Vagina (tissue), 2 donors: ENCODE data around the gene PCBP3. TPM values are rescaled to one million over a fixed set of nuclear protein-coding genes. Genes with fewer than 3 reads are reported as not detected.

Experiments used
- DNase-seq, 2 donors: peaks; one replicate each; pipeline ENCODE4 v3.0.0-alpha.2; 2017; ENCODE audit errors: extremely low spot score in 2 of 2
- H3K27ac ChIP-seq: fragments of 200-600 bp; sonication (generic); one replicate; pipeline ENCODE4 v1.5.1; 2019
- H3K27me3 ChIP-seq: fragments of 200-600 bp; sonication (generic); one replicate; pipeline ENCODE4 v1.5.1; 2019
- H3K36me3 ChIP-seq, 2 donors: fragments of 200-600 bp; sonication (generic); one replicate each; pipeline ENCODE4 v1.5.1; 2017 to 2019
- H3K4me1 ChIP-seq: fragments of 200-600 bp; sonication (generic); one replicate; pipeline ENCODE4 v1.5.1; 2019
- H3K4me3 ChIP-seq, 2 donors: fragments of 200-600 bp; sonication (generic); 1 replicate in 1 of 2; 2 replicates in 1 of 2; pipeline ENCODE4 v1.5.1; 2016 to 2019
- H3K9me3 ChIP-seq: fragments of 200-600 bp; sonication (generic); one replicate; pipeline ENCODE4 v1.5.1; 2019
- POLR2A ChIP-seq, 2 donors: fragments of 450-650 bp; IDR thresholded peaks; one replicate each; pipeline ENCODE4 v1.6.1; 2017; ENCODE audit warnings: antibody characterized with exemption in 2 of 2, mild to moderate bottlenecking in 2 of 2, moderate library complexity in 2 of 2
- POLR2AphosphoS5 ChIP-seq, 2 donors: sonication (generic); formaldehyde crosslinking; IDR thresholded peaks; one replicate each; pipeline ENCODE4 v1.9.0; 2017; ENCODE audit warnings: antibody characterized with exemption in 2 of 2, mild to moderate bottlenecking in 2 of 2, low read depth in 1 of 2; ENCODE audit not compliant: insufficient read depth in 1 of 2
- intact Hi-C: fragments of 100-400 bp; cut with DNase I; formaldehyde crosslinking; loops from one replicate; pipeline ENCODE4 v1.15.1; 2023
- total RNA-seq: library from RNA; depleted of rRNA; stranded (reverse); fragments of >200 nt; gene quantifications from one replicate; pipeline ENCODE4 v1.2.3, GENCODE V29; 2016
- TF ChIP-seq, protein P1 (sequence below), 3 experiments: fragments of 450-650 bp in 2 of 3; fragments of 200-600 bp in 1 of 3; sonication (generic) in 1 of 3; IDR thresholded peaks; one replicate each; pipeline ENCODE4 v1.5.1; 2017 to 2019; ENCODE audit warnings: antibody characterized with exemption in 3 of 3, mild to moderate bottlenecking in 2 of 3, moderate library complexity in 2 of 3

PCBP3 gene
- total RNA-seq, 1 donor from 2014 or later = 4.9 TPM

DNA sequence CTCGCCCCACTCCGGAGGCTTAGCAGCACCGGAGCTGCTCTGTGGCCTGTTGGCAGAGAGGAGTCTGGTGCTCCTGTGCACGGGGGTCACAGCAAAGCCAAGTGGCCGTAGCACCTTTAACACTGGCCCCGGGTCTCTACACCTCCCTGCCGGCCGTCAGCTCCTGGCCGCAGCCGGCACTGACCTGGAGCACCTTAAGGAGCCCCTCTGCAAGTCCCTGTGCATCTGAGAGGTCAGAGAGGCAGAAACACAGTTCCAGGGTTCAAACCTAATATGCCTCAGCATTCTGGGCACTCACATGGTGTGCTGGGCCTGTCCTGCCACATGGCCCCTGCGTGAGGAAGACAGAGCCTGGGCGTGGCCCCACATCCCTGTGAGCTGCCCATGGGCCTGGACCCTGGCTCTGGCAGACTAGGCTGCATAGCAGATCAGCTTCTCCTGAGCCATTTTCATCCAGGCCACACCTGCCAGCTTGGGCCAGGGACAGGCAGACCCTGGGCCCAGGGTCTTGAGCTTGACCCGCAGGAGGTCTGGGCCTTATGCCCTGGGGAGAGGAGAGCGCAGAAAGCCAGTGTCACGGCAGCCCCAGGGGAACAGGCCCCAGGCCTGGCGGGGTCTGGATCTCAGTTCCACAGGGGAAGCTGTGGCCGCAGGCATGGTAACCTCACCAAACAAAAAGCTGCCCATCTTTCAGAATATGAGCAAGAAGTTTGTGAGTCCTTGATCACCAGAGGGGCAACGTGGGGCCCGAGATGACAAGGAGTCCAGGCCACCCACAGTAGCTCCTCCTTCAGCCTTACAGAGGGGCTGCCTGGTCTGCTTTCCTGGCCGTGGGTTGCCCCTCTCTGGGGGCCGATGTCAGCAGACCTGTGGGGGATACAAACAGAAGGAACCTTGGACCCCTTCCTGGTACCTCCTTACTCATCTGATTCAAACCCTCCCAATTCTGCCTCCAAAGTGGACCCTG, 192.1 kb downstream of the PCBP3 start:
- Histone ChIP-seq H3K36me3 (no peaks in the 10 kb centered on the region), H3K9me3 (peaks cover 2% of the 10 kb centered on the region), H3K4me3 (no peak overlapping the region), H3K27ac (no peak overlapping the region), H3K27me3 (no peaks in the 10 kb centered on the region), H3K4me1 (no peaks in the 10 kb centered on the region)
- TF ChIP-seq POLR2A (IDR thresholded peaks at IDR 0.05) (no peak), POLR2AphosphoS5 (IDR thresholded peaks at IDR 0.05; ENCODE audit: insufficient read depth in 1 of 2, low read depth in 1 of 2) (no peak)
- TF ChIP-seq, protein P1, sequence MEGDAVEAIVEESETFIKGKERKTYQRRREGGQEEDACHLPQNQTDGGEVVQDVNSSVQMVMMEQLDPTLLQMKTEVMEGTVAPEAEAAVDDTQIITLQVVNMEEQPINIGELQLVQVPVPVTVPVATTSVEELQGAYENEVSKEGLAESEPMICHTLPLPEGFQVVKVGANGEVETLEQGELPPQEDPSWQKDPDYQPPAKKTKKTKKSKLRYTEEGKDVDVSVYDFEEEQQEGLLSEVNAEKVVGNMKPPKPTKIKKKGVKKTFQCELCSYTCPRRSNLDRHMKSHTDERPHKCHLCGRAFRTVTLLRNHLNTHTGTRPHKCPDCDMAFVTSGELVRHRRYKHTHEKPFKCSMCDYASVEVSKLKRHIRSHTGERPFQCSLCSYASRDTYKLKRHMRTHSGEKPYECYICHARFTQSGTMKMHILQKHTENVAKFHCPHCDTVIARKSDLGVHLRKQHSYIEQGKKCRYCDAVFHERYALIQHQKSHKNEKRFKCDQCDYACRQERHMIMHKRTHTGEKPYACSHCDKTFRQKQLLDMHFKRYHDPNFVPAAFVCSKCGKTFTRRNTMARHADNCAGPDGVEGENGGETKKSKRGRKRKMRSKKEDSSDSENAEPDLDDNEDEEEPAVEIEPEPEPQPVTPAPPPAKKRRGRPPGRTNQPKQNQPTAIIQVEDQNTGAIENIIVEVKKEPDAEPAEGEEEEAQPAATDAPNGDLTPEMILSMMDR (IDR thresholded peaks at IDR 0.05) = no peak
- intact Hi-C loops = no loop called here
- peak in 1 of 2 donors; percentile 75 for DNase-seq

- peaks cover 7% of the 10 kb centered on the region for H3K9me3 ChIP-seq
- no peak overlapping the region for H3K4me3 ChIP-seq
- DNase-seq = no peak
- H3K36me3 ChIP-seq = no peaks in the 10 kb centered on the region
- intact Hi-C loops = no loop called here
- H3K27ac ChIP-seq = no peak overlapping the region
- TF ChIP-seq POLR2AphosphoS5 (IDR thresholded peaks at IDR 0.05; ENCODE audit: insufficient read depth in 1 of 2, low read depth in 1 of 2) (no peak), POLR2A (IDR thresholded peaks at IDR 0.05) (no peak)
- TF ChIP-seq, protein P1 (IDR thresholded peaks at IDR 0.05) = no peak
- no peaks in the 10 kb centered on the region for H3K27me3 ChIP-seq
- no peaks in the 10 kb centered on the region for H3K4me1 ChIP-seq
These were observed 192.7 kb downstream of the PCBP3 start for GRCh38 chr21:45836268-45836655.

- Histone ChIP-seq H3K27ac (no peak overlapping the region), H3K9me3 (peaks cover 7% of the 10 kb centered on the region), H3K4me1 (no peaks in the 10 kb centered on the region), H3K4me3 (no peak overlapping the region), H3K36me3 (no peaks in the 10 kb centered on the region), H3K27me3 (no peaks in the 10 kb centered on the region)
- no peak for DNase-seq
- TF ChIP-seq POLR2AphosphoS5 (IDR thresholded peaks at IDR 0.05; ENCODE audit: insufficient read depth in 1 of 2, low read depth in 1 of 2) = no peak
- no peak for TF ChIP-seq POLR2A (IDR thresholded peaks at IDR 0.05)
- TF ChIP-seq, protein P1 (IDR thresholded peaks at IDR 0.05) = no peak
- intact Hi-C loops = no loop called here
These were observed 193.5 kb downstream of the PCBP3 start for GRCh38 chr21:45836694-45837670.

GRCh38 chr21:45837936-45838335, 194.4 kb downstream of the PCBP3 start:
- Histone ChIP-seq H3K4me1 (no peaks in the 10 kb centered on the region), H3K27me3 (no peaks in the 10 kb centered on the region), H3K36me3 (no peaks in the 10 kb centered on the region), H3K27ac (no peak overlapping the region), H3K4me3 (no peak overlapping the region), H3K9me3 (peaks cover 7% of the 10 kb centered on the region)
- DNase-seq = no peak
- TF ChIP-seq POLR2AphosphoS5 (IDR thresholded peaks at IDR 0.05; ENCODE audit: insufficient read depth in 1 of 2, low read depth in 1 of 2) = no peak
- TF ChIP-seq, protein P1 (IDR thresholded peaks at IDR 0.05) = no peak
- TF ChIP-seq POLR2A (IDR thresholded peaks at IDR 0.05) = no peak
- intact Hi-C loops = no loop called here
